Measurements from ENCODE around the gene TUSC2.
A peak's percentile ranks its signal among the peaks of the same experiment; 100 is the strongest.

Gene TUSC2

DNA sequence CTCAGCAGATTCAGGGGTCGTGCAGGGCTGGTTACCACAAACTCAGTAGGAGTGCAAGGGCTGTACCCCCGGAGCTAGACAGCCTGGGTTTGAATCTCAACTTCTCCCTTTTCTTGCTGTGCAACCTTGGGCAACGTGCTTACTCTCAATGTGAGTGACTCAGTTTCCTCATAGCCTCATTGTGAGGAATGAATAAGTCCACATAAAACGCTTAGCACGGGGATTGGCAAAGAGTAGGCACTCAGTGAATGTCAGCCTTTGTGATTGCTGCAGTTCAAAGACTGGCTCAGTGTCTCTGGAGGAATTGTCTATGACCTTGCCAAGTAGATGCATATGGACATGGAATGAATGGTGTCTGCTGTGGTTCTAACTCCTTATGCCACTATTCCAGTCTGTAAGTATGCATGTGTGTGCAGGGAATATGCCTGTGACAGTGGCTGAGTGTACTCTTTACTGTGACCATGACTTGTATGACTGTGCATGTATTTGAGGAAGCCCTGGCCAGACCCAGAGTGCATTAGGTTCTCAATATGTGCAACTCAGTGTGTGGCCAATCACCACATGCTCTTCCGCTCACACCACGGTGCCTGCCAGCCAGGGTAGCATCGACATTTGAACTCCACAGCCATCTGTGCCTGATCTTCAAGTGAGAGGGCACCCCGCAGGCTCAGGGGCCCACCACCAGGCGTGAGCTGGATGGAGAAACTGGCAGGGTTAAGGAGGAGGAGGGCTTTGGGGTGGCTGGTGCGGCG, 27.9 kb downstream of the TUSC2 start:
- H3K4me3 Mint-ChIP-seq, result peak overlapping the region; percentile 99
- H3K27me3 Mint-ChIP-seq, result no peaks in the 10 kb centered on the region
- peaks cover 29% of the 10 kb centered on the region for H3K4me1 Mint-ChIP-seq (ENCODE audit: low read depth)
- H3K27ac Mint-ChIP-seq, result peak overlapping the region; percentile 91
- no peaks in the 10 kb centered on the region for H3K9me3 Mint-ChIP-seq
- H3K36me3 Mint-ChIP-seq (ENCODE audit: low read depth), result no peaks in the 10 kb centered on the region

DNA sequence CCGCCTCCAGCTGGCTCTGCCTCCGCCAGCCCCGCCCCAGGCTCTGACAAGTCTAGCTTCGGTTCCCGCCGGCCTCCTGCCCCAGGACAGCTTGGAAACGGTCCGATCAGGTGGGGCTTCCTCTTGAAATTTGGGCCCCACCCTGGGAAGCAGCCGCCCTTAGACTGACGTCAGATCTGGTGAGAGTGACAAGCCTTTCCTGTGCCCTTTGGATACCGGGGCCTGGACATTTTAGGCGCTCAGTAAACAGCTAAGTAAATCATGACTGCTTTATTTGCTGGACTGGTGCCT, 28.4 kb downstream of the TUSC2 start:
- Mint-ChIP-seq H3K9me3 (no peaks in the 10 kb centered on the region), H3K27me3 (no peaks in the 10 kb centered on the region), H3K4me1 (ENCODE audit: low read depth) (peaks cover 24% of the 10 kb centered on the region), H3K4me3 (peak overlapping the region; percentile 99), H3K27ac (peak overlapping the region; percentile 91), H3K36me3 (ENCODE audit: low read depth) (no peaks in the 10 kb centered on the region)

DNA sequence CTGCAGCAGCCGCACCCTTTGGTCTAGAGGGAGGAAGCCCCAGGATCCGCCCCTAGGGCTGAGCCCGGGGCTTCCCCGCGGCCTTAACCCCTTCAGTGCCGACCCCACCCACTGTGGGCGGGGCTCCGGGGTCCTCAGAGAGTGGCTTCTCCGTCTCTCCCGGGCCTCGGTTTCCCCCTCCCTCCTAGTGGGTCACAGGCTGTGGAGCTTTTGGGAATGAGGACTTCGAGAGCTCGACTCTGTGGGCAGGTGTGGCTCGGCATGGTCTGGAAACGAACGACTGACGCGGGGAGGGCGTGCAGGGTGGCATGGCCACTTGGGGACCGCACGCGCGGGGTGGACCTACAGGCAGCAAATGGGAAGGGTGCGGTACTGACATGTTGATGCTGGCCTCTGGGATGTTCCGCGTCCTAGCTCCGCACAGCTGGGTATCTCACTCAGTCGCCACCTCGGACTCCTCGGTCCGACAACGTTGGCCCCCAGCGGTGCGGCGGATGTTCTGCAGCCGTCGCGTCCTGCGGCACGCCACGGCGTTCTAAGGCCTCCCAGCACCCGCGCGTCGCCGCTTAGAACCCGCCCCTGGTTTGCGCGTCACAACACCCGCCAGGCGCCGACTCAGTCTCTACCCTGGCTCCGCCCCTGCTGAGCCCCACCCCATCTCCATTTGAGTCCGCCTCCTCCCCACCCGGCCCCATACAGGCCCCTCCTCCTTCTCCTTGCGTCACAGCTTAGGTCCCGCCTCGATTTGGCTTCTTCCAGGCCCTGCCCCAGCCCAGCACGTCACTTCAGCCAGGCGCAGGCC, 29.0 kb downstream of the TUSC2 start, which contains the start of the genes HYAL3 and NAA80:
TSS of gene HYAL3 (minus strand) at position 570 of the 802 bp plus-strand sequence. CDS start 3,803 bp downstream, outside the sequence.
TSS of gene NAA80 (minus strand) at position 570 of the 802 bp plus-strand sequence. CDS start 1,942 bp downstream, outside the sequence.
- Mint-ChIP-seq H3K9me3 (no peaks in the 10 kb centered on the region), H3K27ac (peak within 1 kb of the TSS; percentile 99), H3K36me3 (ENCODE audit: low read depth) (no peaks in the 10 kb centered on the region), H3K4me1 (ENCODE audit: low read depth) (peaks cover 22% of the 10 kb centered on the region), H3K4me3 (peak within 1 kb of the TSS; percentile 99), H3K27me3 (no peaks in the 10 kb centered on the region)

GRCh38 chr3:50297896-50298725, 29.9 kb downstream of the TUSC2 start:
- Mint-ChIP-seq H3K36me3 (ENCODE audit: low read depth) (no peaks in the 10 kb centered on the region), H3K9me3 (no peaks in the 10 kb centered on the region), H3K27ac (peak overlapping the region; percentile 99), H3K27me3 (no peaks in the 10 kb centered on the region), H3K4me3 (peak overlapping the region; percentile 99), H3K4me1 (ENCODE audit: low read depth) (peaks cover 22% of the 10 kb centered on the region)

- no peak overlapping the region for H3K4me3 Mint-ChIP-seq
- no peak overlapping the region for H3K27ac Mint-ChIP-seq
- H3K36me3 Mint-ChIP-seq (ENCODE audit: low read depth), result no peaks in the 10 kb centered on the region
Observed at GRCh38 chr3:50297384-50297775, 30.6 kb downstream of the TUSC2 start.

GRCh38 chr3:50296721-50297383, 31.2 kb downstream of the TUSC2 start:
- Mint-ChIP-seq H3K27me3 (no peaks in the 10 kb centered on the region), H3K9me3 (no peaks in the 10 kb centered on the region), H3K27ac (no peak overlapping the region), H3K4me1 (ENCODE audit: low read depth) (peaks cover 30% of the 10 kb centered on the region), H3K36me3 (ENCODE audit: low read depth) (no peaks in the 10 kb centered on the region), H3K4me3 (no peak overlapping the region)

More at GRCh38 chr3:50297384-50297775, 30.6 kb downstream of the TUSC2 start:
- H3K9me3 Mint-ChIP-seq, result no peaks in the 10 kb centered on the region
- H3K27me3 Mint-ChIP-seq, result no peaks in the 10 kb centered on the region
- H3K4me1 Mint-ChIP-seq (ENCODE audit: low read depth), result peaks cover 29% of the 10 kb centered on the region

DNA sequence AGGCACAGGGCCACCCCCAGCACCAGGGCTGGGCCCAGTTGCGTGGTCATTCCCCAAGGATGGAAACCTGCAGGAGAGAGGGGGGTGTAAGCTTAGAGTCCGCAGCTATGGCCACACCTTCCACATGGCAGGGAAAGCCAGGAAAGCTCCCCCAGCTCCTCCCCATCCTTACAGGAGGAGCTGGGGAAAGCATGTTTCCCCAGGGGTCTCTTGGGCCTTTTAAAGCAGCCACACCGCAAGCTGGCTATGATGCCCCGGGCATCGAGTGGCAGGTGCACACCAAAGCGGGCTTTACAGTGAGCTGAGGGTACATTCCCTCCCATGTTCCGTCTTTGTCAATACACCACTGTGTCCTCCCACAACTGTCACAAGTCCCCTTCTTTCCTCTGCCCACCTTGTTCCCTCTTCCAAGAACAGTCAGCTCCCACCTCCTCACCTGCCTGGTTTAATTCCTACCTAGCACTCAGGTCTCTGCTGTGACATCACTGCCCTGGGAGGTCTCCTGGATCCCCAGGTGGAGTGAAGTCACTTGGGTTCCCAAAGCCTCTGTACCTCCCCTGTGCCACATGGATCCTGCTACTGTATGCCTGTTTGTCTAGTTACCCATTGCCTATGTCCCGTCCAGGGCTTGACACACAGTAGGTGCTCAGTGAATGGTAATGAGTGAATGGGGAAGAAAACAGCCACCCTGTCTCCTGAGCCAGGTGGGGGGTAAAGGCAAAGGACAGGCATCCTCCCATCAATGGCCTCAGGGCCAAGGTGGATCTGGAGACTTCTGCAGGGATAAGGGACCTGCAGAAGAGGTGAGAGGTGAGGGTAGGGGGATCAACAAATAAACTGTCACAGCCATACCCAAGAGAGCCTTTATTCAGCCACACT, 32.2 kb downstream of the TUSC2 start:
- Mint-ChIP-seq H3K27ac (no peak overlapping the region), H3K27me3 (no peaks in the 10 kb centered on the region), H3K4me3 (no peak overlapping the region), H3K9me3 (no peaks in the 10 kb centered on the region), H3K36me3 (ENCODE audit: low read depth) (peaks cover 5% of the 10 kb centered on the region), H3K4me1 (ENCODE audit: low read depth) (peaks cover 34% of the 10 kb centered on the region)

- H3K27ac Mint-ChIP-seq, result no peak overlapping the region
Observed at GRCh38 chr3:50294492-50295403, 33.3 kb downstream of the TUSC2 start.

DNA sequence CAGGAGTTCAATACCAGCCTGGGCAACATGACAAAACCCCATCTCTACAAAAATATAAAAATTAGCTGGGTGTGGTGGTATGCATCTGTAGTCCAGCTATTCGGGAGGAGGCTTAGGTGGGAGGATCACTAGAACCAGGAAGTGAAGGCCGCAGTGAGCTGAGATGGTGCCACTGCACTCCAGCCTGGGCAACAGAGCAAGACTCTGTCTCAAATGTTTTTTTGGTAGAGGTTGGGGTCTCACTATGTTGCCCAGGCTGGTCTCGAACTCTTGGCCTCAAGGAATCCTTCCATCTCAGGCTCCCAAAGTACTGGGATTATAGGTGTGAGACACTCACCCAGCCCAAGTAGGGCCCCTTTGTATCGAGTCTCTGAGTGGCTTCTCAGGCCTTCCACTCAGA, 33.9 kb downstream of the TUSC2 start:
- no peaks in the 10 kb centered on the region for H3K27me3 Mint-ChIP-seq
- H3K9me3 Mint-ChIP-seq, result no peaks in the 10 kb centered on the region
- H3K36me3 Mint-ChIP-seq (ENCODE audit: low read depth), result peaks cover 16% of the 10 kb centered on the region
- H3K4me1 Mint-ChIP-seq (ENCODE audit: low read depth), result peaks cover 25% of the 10 kb centered on the region
- no peak overlapping the region for H3K4me3 Mint-ChIP-seq
- H3K27ac Mint-ChIP-seq, result no peak overlapping the region

More at GRCh38 chr3:50294492-50295403, 33.3 kb downstream of the TUSC2 start:
- Mint-ChIP-seq H3K4me3 (no peak overlapping the region), H3K9me3 (no peaks in the 10 kb centered on the region), H3K4me1 (ENCODE audit: low read depth) (peaks cover 28% of the 10 kb centered on the region), H3K36me3 (ENCODE audit: low read depth) (peaks cover 9% of the 10 kb centered on the region), H3K27me3 (no peaks in the 10 kb centered on the region)

DNA sequence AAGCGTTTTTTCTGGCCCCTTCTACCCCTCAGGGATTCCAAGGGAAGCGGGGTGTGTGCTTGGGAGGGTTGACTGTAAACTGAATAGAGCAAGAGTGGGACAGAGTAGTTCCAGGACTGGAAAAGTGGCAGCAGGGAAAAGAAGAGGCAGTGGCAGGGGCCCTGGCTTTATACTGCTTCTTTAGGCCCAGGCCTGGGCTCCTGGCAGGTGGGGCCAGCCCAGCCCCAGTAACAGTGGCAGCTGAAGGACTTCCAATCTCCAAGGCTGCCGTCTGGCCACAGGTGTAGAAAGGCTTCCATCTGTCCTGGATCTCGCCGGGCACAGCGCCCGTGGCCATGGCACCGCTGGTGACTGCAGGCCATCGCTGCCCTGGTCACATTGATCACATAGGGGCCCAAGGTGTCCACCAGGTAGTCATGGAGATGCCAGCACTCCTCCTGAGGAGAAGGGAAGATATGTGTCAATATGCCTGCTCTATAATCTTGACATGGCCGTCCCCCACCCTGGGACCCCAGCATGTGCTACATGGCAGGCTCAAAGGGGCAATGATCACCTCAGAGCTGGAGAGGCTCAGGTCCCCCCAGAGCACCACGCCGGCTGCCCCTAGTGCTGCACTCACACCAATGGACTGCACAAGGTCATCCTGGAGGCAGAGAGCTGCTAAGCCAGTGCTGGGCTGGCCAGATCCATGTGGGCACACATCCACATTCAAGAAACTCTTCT, 34.8 kb downstream of the TUSC2 start:
- H3K9me3 Mint-ChIP-seq, result no peaks in the 10 kb centered on the region

DNA sequence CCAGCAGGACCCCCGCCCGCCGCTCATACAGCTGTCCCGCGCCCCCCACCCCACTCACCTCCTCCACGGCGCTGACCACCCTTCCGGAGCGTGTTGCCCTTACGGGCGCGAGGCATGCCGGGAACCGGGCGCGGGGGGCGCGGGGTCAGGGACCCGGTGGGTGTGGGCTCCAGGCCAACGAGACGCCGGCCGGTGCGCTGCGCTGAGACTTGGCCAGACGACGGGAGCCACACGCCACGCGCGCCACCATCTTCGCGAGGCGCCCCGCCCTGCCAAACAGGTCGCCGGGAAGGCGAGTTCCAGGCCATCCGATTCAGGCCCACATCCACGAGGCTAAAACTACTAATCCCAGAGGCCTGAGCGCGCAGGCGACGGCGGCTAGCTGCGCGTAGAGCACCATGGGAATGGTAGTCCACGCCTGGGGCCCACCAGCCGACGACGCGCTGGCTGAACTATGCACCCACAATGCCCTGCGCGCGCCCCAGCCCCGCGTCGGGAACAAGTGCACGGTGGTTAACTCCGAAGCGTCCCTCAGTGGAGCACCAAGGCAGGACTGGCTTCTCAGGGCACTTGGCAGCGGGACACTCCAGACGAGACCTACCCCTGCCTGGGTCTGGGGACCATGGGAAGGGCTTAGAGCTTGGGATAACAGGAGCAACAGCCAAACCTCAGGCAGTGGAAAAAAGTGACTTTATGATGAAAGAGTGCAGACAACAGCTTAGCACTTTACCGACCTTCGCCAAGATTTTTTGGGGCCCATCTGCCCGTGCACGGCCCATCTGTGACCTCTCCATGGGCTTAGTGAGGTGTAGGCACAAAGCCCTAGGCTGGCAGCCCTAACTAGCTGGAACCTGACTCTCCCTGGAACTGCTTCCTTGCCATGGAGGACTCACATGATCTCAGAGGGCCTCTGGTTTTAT, 35.6 kb downstream of the TUSC2 start, which contains the start of gene IFRD2:
TSS of gene IFRD2 (minus strand) at position 271 of the 920 bp plus-strand sequence. CDS start at position 116, 155 bp downstream.
- Mint-ChIP-seq H3K4me1 (ENCODE audit: low read depth) (peaks cover 17% of the 10 kb centered on the region), H3K27me3 (no peaks in the 10 kb centered on the region), H3K9me3 (no peaks in the 10 kb centered on the region), H3K4me3 (peak within 1 kb of the TSS; percentile 87), H3K36me3 (ENCODE audit: low read depth) (peaks cover 27% of the 10 kb centered on the region), H3K27ac (peak within 1 kb of the TSS; percentile 94)

More for the DNA sequence above, 34.8 kb downstream of the TUSC2 start:
- Mint-ChIP-seq H3K36me3 (ENCODE audit: low read depth) (peaks cover 23% of the 10 kb centered on the region), H3K4me1 (ENCODE audit: low read depth) (peaks cover 21% of the 10 kb centered on the region), H3K4me3 (peak overlapping the region; percentile 87), H3K27me3 (no peaks in the 10 kb centered on the region), H3K27ac (peak overlapping the region; percentile 94)
